H1 (cell line): ENCODE results near the gene PEX5L. TPM values are rescaled to one million over a fixed set of nuclear protein-coding genes. Genes with fewer than 3 reads are reported as not detected.

Source experiments
- GTF2F1 ChIP-seq: IDR thresholded peaks from 2 replicates; pipeline ENCODE4 v1.6.1; 2012; ENCODE audit warnings: low read depth, low read length, improper control_type of control experiment, borderline replicate concordance
- polyA plus RNA-seq, 7 experiments: library from polyadenylated mRNA; depleted of rRNA in 3 of 7; stranded (reverse) in 5 of 7; unstranded in 2 of 7; fragments of >200 nt in 5 of 7; fragments of 200-250 nt in 2 of 7; gene quantifications; 1 replicate in 5 of 7; 2 replicates in 1 of 7; 4 replicates in 1 of 7; pipeline versions ENCODE4 v1.2.1 to v1.2.3, GENCODE V29; 2011 to 2013; ENCODE audit warnings: missing spikeins in 2 of 7, mixed read lengths in 2 of 7
- total RNA-seq: library from RNA; stranded (reverse); fragmentation: NEBNext Ultra II Directional; extraction: Animal tissue kit (Norgen Biotek cat#: 25700); gene quantifications from 2 replicates; pipeline ENCODE4 v1.2.1, GENCODE V29; 2021
- TF ChIP-seq, protein P1 (sequence below), 3 experiments: IDR thresholded peaks; 1 replicate in 2 of 3; 2 replicates in 1 of 3; pipeline versions ENCODE4 v1.5.1 to v1.6.1; 2011; ENCODE audit warnings: low read length in 3 of 3, mild to moderate bottlenecking in 3 of 3, inconsistent platforms in 2 of 3, low read depth in 1 of 3, moderate library complexity in 1 of 3; ENCODE audit not compliant: insufficient read depth in 1 of 3; ENCODE audit errors: control extremely low read depth in 1 of 3

The PEX5L gene
- total and polyA plus RNA-seq, 2 of the 8 experiments (the other 6 are each of a cell fraction or from before 2014, with no cell fraction given): 0.80 to 4.2 TPM

DNA sequence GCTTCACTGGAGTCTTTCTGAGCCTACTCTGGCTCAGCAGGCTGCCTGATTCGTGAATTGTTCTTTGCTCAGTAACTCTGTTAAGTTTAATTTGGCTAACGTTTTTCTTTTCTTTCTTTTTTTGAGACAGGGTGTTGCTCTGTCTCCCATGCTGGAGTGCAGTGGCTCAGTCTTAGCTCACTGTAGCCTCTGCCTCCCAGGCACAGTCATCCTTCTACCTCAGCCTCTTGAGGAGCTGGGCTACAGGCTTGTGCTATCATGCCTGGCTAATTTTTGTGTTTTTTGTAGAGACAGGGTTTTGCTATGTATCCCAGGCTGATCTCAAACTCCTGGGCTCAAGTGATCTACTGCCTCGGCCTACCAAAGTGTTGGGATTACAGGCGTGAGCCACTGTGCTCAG lies 165.0 kb downstream of the PEX5L start (continued):
- TF ChIP-seq, protein P1, sequence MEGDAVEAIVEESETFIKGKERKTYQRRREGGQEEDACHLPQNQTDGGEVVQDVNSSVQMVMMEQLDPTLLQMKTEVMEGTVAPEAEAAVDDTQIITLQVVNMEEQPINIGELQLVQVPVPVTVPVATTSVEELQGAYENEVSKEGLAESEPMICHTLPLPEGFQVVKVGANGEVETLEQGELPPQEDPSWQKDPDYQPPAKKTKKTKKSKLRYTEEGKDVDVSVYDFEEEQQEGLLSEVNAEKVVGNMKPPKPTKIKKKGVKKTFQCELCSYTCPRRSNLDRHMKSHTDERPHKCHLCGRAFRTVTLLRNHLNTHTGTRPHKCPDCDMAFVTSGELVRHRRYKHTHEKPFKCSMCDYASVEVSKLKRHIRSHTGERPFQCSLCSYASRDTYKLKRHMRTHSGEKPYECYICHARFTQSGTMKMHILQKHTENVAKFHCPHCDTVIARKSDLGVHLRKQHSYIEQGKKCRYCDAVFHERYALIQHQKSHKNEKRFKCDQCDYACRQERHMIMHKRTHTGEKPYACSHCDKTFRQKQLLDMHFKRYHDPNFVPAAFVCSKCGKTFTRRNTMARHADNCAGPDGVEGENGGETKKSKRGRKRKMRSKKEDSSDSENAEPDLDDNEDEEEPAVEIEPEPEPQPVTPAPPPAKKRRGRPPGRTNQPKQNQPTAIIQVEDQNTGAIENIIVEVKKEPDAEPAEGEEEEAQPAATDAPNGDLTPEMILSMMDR (IDR thresholded peaks at IDR 0.05; ENCODE audit: control extremely low read depth in 1 of 3, insufficient read depth in 1 of 3, low read depth in 1 of 3, low read length in 3 of 3): no peak
- TF ChIP-seq GTF2F1: no peak
